HFFc6 (cell line): Measurements from ENCODE around the gene BRINP1. TPM values are rescaled to one million over a fixed set of nuclear protein-coding genes. Genes with fewer than 3 reads are reported as not detected.

Experiments
- DNase-seq: peaks from one replicate; pipeline ENCODE4 v3.0.0-alpha.2; 2018
- H3K27ac Mint-ChIP-seq: 2 replicates; pipeline ENCODE4 v1.8.0; 2020; ENCODE audit warnings: mild to moderate bottlenecking, mixed read lengths
- H3K27me3 Mint-ChIP-seq: 2 replicates; pipeline ENCODE4 v1.8.0; 2021; ENCODE audit warnings: mild to moderate bottlenecking, moderate library complexity, mixed read lengths; ENCODE audit not compliant: insufficient read depth
- H3K36me3 Mint-ChIP-seq: 2 replicates; pipeline ENCODE4 v1.8.0; 2021; ENCODE audit warnings: low read depth, mixed read lengths
- H3K4me1 Mint-ChIP-seq: 2 replicates; pipeline ENCODE4 v1.8.0; 2020; ENCODE audit warnings: low read depth, mixed read lengths
- H3K4me3 Mint-ChIP-seq: 2 replicates; pipeline ENCODE4 v1.8.0; 2020; ENCODE audit warnings: mild to moderate bottlenecking, moderate library complexity, mixed read lengths
- H3K9me3 Mint-ChIP-seq: 2 replicates; pipeline ENCODE4 v1.8.0; 2020; ENCODE audit warnings: mild to moderate bottlenecking, mixed read lengths
- CTCF ChIP-seq: fragments of 200-600 bp; sonication (generic); IDR thresholded peaks from 2 replicates; pipeline ENCODE4 v1.5.0; 2021; ENCODE audit warnings: antibody characterized with exemption, mild to moderate bottlenecking
- total RNA-seq, 6 experiments: library from RNA; stranded (reverse); fragmentation: NEBNext Ultra II Directional; extraction: Animal tissue kit (Norgen Biotek cat#: 25700); gene quantifications; 2 replicates in 1 of 6; 3 replicates in 5 of 6; pipeline ENCODE4 v1.2.3, GENCODE V29; 2021

Gene BRINP1
- total RNA-seq, 6 experiments from 2014 or later = not detected

- Mint-ChIP-seq H3K36me3 (no peaks in the 10 kb centered on the region), H3K27me3 (peaks cover 1% of the 10 kb centered on the region; the same call in 1 of the 2 replicates), H3K9me3 (peaks cover 24% of the 10 kb centered on the region), H3K27ac (no peak overlapping the region), H3K4me1 (no peaks in the 10 kb centered on the region), H3K4me3 (no peak overlapping the region)
- no peak for DNase-seq
- TF ChIP-seq CTCF = no peak
Observed at GRCh38 chr9:119218293-119218692, 150.9 kb downstream of the BRINP1 start.

- Mint-ChIP-seq H3K27me3 (peaks cover 1% of the 10 kb centered on the region; the same call in 1 of the 2 replicates), H3K27ac (no peak overlapping the region), H3K4me3 (no peak overlapping the region), H3K36me3 (no peaks in the 10 kb centered on the region), H3K9me3 (peaks cover 17% of the 10 kb centered on the region), H3K4me1 (no peaks in the 10 kb centered on the region)
- DNase-seq = no peak
- TF ChIP-seq CTCF = no peak
Observed at GRCh38 chr9:119216651-119217331, 152.4 kb downstream of the BRINP1 start.

DNA sequence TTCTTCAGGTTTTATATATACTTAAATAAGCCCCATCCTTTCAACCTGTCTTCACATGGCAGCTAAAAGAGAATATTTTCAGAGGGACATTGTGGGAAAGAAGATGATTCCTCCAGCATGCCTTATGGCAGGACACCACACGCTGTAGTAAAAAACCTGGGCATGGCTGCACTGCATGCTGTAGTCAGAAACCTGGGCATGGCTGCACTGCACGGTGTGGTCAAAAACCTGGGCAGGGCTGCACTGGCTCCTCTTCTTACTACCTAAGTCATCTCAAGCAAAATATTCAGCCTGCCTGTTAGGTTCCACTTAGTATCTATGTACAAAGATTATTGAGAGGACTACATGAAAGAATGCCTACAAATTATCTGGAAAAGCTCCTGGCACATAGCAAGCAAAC, 153.6 kb downstream of the BRINP1 start:
- Mint-ChIP-seq H3K27me3 (peaks cover 1% of the 10 kb centered on the region; the same call in 1 of the 2 replicates), H3K9me3 (peaks cover 14% of the 10 kb centered on the region), H3K4me3 (no peak overlapping the region), H3K36me3 (no peaks in the 10 kb centered on the region), H3K4me1 (no peaks in the 10 kb centered on the region), H3K27ac (no peak overlapping the region)
- DNase-seq = no peak
- TF ChIP-seq CTCF = no peak

- Mint-ChIP-seq H3K27ac (no peak overlapping the region), H3K36me3 (no peaks in the 10 kb centered on the region), H3K4me1 (no peaks in the 10 kb centered on the region), H3K4me3 (no peak overlapping the region), H3K9me3 (peaks cover 15% of the 10 kb centered on the region), H3K27me3 (no peaks in the 10 kb centered on the region)
- TF ChIP-seq CTCF = no peak
- no peak for DNase-seq
Observed at GRCh38 chr9:119213471-119213870, 155.8 kb downstream of the BRINP1 start.

- no peaks in the 10 kb centered on the region; the same call in 1 of the 2 replicates for H3K27me3 Mint-ChIP-seq
- no peaks in the 10 kb centered on the region for H3K36me3 Mint-ChIP-seq
- no peaks in the 10 kb centered on the region for H3K4me1 Mint-ChIP-seq
- no peak overlapping the region for H3K4me3 Mint-ChIP-seq
- TF ChIP-seq CTCF = no peak
- peaks cover 19% of the 10 kb centered on the region for H3K9me3 Mint-ChIP-seq
- H3K27ac Mint-ChIP-seq = no peak overlapping the region
- no peak for DNase-seq
Observed at GRCh38 chr9:119197893-119198607, 171.2 kb downstream of the BRINP1 start.
